Neural cell (in vitro differentiated cells): Measurements from ENCODE around the gene SLC5A8. TPM values are rescaled to one million over a fixed set of nuclear protein-coding genes. Genes with fewer than 3 reads are reported as not detected.

Experiments
- H2AFZ ChIP-seq: fragments of 200-600, 300-800 bp; sonication (generic), shearing (Covaris generic); 2 replicates; pipeline ENCODE4 v1.6.0; 2014; ENCODE audit warnings: low read depth, mild to moderate bottlenecking, antibody characterized with exemption, low read length, moderate library complexity
- H3F3A ChIP-seq: fragments of 200-600 bp; shearing (Covaris generic); 2 replicates; pipeline ENCODE4 v1.6.1; 2016; ENCODE audit warnings: mild to moderate bottlenecking, moderate library complexity, mixed read lengths, antibody characterized with exemption, low read length; ENCODE audit not compliant: insufficient read depth, poor library complexity, severe bottlenecking
- H3K27ac ChIP-seq: fragments of 200-600, 300-800 bp; sonication (generic), shearing (Covaris generic); 2 replicates; pipeline ENCODE4 v1.5.1; 2014; ENCODE audit warnings: mild to moderate bottlenecking, low read length, moderate library complexity
- H3K27me3 ChIP-seq: fragments of 300-800, 200-600 bp; sonication (generic), shearing (Covaris generic); 2 replicates; pipeline ENCODE4 v1.6.0; 2014; ENCODE audit warnings: mild to moderate bottlenecking, low read depth, low read length, moderate library complexity; ENCODE audit not compliant: insufficient read depth
- H3K36me3 ChIP-seq: fragments of 300-800, 200-600 bp; sonication (generic), shearing (Covaris generic); 2 replicates; pipeline ENCODE4 v1.5.1; 2014; ENCODE audit warnings: mild to moderate bottlenecking, antibody characterized with exemption, low read length, moderate library complexity; ENCODE audit not compliant: insufficient read depth
- H3K4me2 ChIP-seq: fragments of 300-800, 200-600 bp; sonication (generic), shearing (Covaris generic); 2 replicates; pipeline ENCODE4 v1.6.0; 2014; ENCODE audit warnings: mild to moderate bottlenecking, low read length
- H3K4me3 ChIP-seq: fragments of 300-800, 200-600 bp; sonication (generic), shearing (Covaris generic); 2 replicates; pipeline ENCODE4 v1.5.1; 2014; ENCODE audit warnings: mild to moderate bottlenecking, low read length, moderate library complexity
- H3K79me2 ChIP-seq: fragments of 200-600 bp; shearing (Covaris generic); replicated peaks from 2 replicates; pipeline ENCODE4 v1.6.0; 2014; ENCODE audit warnings: mild to moderate bottlenecking, low read length, moderate library complexity; ENCODE audit not compliant: insufficient read depth
- H3K9ac ChIP-seq: fragments of 300-800, 200-600 bp; sonication (generic), shearing (Covaris generic); 2 replicates; pipeline ENCODE4 v1.6.1; 2016; ENCODE audit warnings: mild to moderate bottlenecking, low read length, mixed read lengths
- H3K9me2 ChIP-seq: fragments of 200-600 bp; shearing (Covaris generic); 2 replicates; pipeline ENCODE4 v1.6.1; 2016; ENCODE audit warnings: mild to moderate bottlenecking, low read length, mixed read lengths; ENCODE audit not compliant: insufficient read depth
- H3K9me3 ChIP-seq: fragments of 200-600, 300-800 bp; sonication (generic), shearing (Covaris generic); 2 replicates; pipeline ENCODE4 v1.6.1; 2016; ENCODE audit warnings: mild to moderate bottlenecking, mixed run types, low read length, moderate library complexity, mixed read lengths
- H4K20me1 ChIP-seq: fragments of 200-600 bp; shearing (Covaris generic); 2 replicates; pipeline ENCODE4 v1.6.1; 2016; ENCODE audit warnings: mild to moderate bottlenecking, mixed run types; ENCODE audit not compliant: insufficient read depth
- CTCF ChIP-seq: fragments of 450-650 bp; IDR thresholded peaks from 2 replicates; pipeline ENCODE4 v1.5.1; 2014; ENCODE audit warnings: antibody characterized with exemption, mild to moderate bottlenecking, moderate library complexity; ENCODE audit not compliant: poor library complexity, severe bottlenecking
- EP300 ChIP-seq: fragments of 450-650 bp; conservative IDR thresholded peaks from 2 replicates; pipeline ENCODE4 v1.6.1; 2014; ENCODE audit warnings: antibody characterized with exemption, mild to moderate bottlenecking, moderate library complexity; ENCODE audit not compliant: poor library complexity, severe bottlenecking
- EZH2 ChIP-seq: fragments of 200-600, 300-800 bp; shearing (Covaris generic), sonication (generic); IDR thresholded peaks from 2 replicates; pipeline ENCODE4 v1.6.1; 2014; ENCODE audit warnings: antibody characterized with exemption, low read length, borderline replicate concordance, mild to moderate bottlenecking; ENCODE audit not compliant: insufficient read depth, poor library complexity, severe bottlenecking
- MXI1 ChIP-seq: fragments of 450-650 bp; conservative IDR thresholded peaks from 2 replicates; pipeline ENCODE4 v1.6.1; 2014; ENCODE audit warnings: antibody characterized with exemption, mild to moderate bottlenecking; ENCODE audit not compliant: poor library complexity, severe bottlenecking
- POLR2AphosphoS5 ChIP-seq: IDR thresholded peaks from 2 replicates; pipeline ENCODE4 v1.6.1; 2012
- RAD21 ChIP-seq: fragments of 450-650 bp; conservative IDR thresholded peaks from 2 replicates; pipeline ENCODE4 v1.6.1; 2014; ENCODE audit warnings: antibody characterized with exemption, mild to moderate bottlenecking, moderate library complexity
- REST ChIP-seq: IDR thresholded peaks from 2 replicates; pipeline ENCODE4 v1.6.1; 2012; ENCODE audit warnings: borderline replicate concordance
- SMC3 ChIP-seq: fragments of 450-650 bp; conservative IDR thresholded peaks from 2 replicates; pipeline ENCODE4 v1.6.1; 2014; ENCODE audit warnings: antibody characterized with exemption, mild to moderate bottlenecking, moderate library complexity; ENCODE audit not compliant: poor library complexity
- TAF1 ChIP-seq: IDR thresholded peaks from 2 replicates; pipeline ENCODE4 v1.6.1; 2012; ENCODE audit warnings: low read depth
- polyA plus RNA-seq: library from polyadenylated mRNA; depleted of rRNA; stranded (reverse); fragments of >200 nt; gene quantifications from 2 replicates; pipeline ENCODE4 v1.2.3, GENCODE V29; 2014

Gene SLC5A8
- polyA plus RNA-seq, 1 donor from 2014 or later: 0.12 TPM

- no peak overlapping the region for H2AFZ ChIP-seq
- no peaks in the 10 kb centered on the region for H3K9me3 ChIP-seq
- no peaks in the 10 kb centered on the region for H3K9me2 ChIP-seq
- no peaks in the 10 kb centered on the region for H3K27me3 ChIP-seq
- no peaks in the 10 kb centered on the region for H3F3A ChIP-seq
- no peak overlapping the region for H3K9ac ChIP-seq
- no peak overlapping the region for H3K4me2 ChIP-seq
- no peak overlapping the region for H3K27ac ChIP-seq
- H3K36me3 ChIP-seq: no peaks in the 10 kb centered on the region
- H3K4me3 ChIP-seq: no peak overlapping the region
- H4K20me1 ChIP-seq: no peaks in the 10 kb centered on the region
- TF ChIP-seq EP300 (no peak), EZH2 (no peak)
- H3K79me2 ChIP-seq: no peaks in the 10 kb centered on the region
Observed at GRCh38 chr12:101110866-101111265, 99.2 kb downstream of the SLC5A8 start.

GRCh38 chr12:101108130-101108529, 101.9 kb downstream of the SLC5A8 start:
- no peaks in the 10 kb centered on the region for H3F3A ChIP-seq
- H3K79me2 ChIP-seq: no peaks in the 10 kb centered on the region
- TF ChIP-seq EP300 (no peak), REST (no peak), SMC3 (no peak), POLR2AphosphoS5 (no peak), RAD21 (no peak), MXI1 (no peak), TAF1 (no peak), CTCF (no peak), EZH2 (no peak)
- no peak overlapping the region for H3K4me2 ChIP-seq
- no peaks in the 10 kb centered on the region for H3K36me3 ChIP-seq
- no peak overlapping the region for H3K9ac ChIP-seq
- no peaks in the 10 kb centered on the region for H3K9me2 ChIP-seq
- H3K9me3 ChIP-seq: no peaks in the 10 kb centered on the region
- no peak overlapping the region for H2AFZ ChIP-seq
- no peak overlapping the region for H3K27ac ChIP-seq
- H3K4me3 ChIP-seq: no peak overlapping the region
- H4K20me1 ChIP-seq: no peaks in the 10 kb centered on the region
- H3K27me3 ChIP-seq: no peaks in the 10 kb centered on the region
